DND-41 (cell line): Measurements from ENCODE around the gene STK4.

Experiments
- EZH2 ChIP-seq: IDR thresholded peaks from 3 replicates; pipeline ENCODE4 v1.6.1; 2012; ENCODE audit warnings: borderline replicate concordance, low read depth, mild to moderate bottlenecking, moderate library complexity, low read length, inconsistent platforms; ENCODE audit not compliant: severe bottlenecking
- TF ChIP-seq, protein P1 (sequence below): IDR thresholded peaks from 2 replicates; pipeline ENCODE4 v1.5.1; 2012; ENCODE audit warnings: borderline replicate concordance, low read length, moderate library complexity, mild to moderate bottlenecking; ENCODE audit not compliant: poor library complexity, severe bottlenecking; ENCODE audit errors: extremely low read depth

DNA sequence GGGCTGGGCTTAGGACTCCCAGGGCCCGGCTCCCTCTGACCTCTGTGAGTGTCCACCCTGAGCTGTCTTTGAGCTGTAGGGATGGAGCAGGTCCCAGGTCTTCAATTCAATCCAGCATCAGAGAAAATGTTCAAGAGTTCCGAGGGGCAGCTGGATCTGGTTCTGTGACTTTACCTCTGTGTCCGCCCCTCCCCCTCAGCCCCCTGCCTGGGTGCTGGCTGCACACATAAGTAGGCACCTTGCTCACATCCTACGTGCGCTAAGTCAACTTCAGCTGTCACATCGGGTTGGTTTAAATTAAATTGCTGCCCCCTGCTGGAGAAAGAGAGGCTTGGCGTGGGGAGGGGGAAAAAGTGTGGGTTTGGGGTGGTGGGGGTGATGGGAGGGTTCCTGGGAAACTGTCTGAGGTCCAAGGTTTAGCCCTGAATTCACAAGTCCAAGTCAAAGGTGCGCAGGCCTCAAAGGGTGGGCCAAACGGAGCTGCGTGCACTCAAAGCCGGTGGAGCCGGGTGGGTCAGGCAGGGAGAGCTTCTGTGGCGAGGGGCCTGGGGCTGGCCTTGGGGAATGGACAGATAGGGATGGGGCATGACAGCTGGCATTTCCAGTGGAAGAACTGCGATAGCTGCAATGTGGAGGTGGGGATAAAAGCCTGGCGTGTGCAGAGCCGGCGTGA lies 145.6 kb downstream of the STK4 start:
- TF ChIP-seq, protein P1, sequence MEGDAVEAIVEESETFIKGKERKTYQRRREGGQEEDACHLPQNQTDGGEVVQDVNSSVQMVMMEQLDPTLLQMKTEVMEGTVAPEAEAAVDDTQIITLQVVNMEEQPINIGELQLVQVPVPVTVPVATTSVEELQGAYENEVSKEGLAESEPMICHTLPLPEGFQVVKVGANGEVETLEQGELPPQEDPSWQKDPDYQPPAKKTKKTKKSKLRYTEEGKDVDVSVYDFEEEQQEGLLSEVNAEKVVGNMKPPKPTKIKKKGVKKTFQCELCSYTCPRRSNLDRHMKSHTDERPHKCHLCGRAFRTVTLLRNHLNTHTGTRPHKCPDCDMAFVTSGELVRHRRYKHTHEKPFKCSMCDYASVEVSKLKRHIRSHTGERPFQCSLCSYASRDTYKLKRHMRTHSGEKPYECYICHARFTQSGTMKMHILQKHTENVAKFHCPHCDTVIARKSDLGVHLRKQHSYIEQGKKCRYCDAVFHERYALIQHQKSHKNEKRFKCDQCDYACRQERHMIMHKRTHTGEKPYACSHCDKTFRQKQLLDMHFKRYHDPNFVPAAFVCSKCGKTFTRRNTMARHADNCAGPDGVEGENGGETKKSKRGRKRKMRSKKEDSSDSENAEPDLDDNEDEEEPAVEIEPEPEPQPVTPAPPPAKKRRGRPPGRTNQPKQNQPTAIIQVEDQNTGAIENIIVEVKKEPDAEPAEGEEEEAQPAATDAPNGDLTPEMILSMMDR, result peak; percentile 67
- no peak for TF ChIP-seq EZH2
